ENCODE data around the gene HDAC4. TPM values are rescaled to one million over a fixed set of nuclear protein-coding genes. Genes with fewer than 3 reads are reported as not detected.
A peak's percentile ranks its signal among the peaks of the same experiment; 100 is the strongest.

Gene HDAC4
- total and polyA plus RNA-seq, 2 experiments from 2014 or later: 9.3 to 10.8 TPM

DNA sequence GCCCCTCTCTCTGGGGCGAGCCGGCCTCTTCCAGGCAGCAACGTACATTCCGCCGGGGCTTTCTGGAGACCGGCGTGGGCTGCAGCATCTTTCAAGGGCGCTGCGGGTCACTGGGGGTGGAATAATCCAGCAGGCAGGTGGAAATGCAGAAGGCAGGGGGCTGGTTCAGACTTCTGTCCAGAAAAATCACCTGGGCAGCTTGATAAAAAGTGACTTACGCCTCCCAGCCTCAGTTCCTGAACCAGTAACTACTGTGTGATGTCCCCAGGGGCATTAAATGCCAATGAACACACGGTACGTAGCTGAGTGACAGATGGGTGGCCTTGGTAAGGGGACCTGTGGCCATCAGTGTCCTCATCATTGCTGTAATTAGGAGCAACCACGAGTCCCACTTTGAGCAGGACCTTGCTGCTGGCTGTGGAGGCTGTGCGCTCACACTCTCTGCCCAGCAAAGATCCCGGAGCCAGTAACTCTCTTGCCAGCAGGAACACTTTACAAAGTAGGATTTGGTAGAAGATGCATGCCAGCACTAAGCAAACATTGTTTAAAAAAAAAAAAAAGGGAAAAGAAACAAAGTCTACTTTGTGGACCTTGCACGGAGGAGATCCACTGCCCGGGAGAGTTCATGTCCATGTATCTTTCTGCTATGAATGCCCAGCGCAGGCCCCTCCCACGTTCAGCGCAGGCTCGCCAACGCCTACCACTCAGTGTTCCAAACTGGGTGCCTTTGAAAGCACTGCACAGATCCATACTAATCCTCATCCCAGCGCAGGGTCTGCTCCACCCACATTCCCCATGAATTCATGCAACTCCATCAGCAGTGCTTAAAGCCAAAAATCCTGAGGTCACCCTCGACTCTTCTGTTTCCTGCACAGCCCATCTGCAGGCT, 177.3 kb downstream of the HDAC4 start:
- Histone ChIP-seq H3K27ac (peak overlapping the region; percentile 91), H3K9me2 (replicated peaks; ENCODE audit: insufficient read depth) (no peaks in the 10 kb centered on the region), H4K20me1 (ENCODE audit: insufficient read depth, poor library complexity, severe bottlenecking) (no peaks in the 10 kb centered on the region), H3K4me2 (peak overlapping the region; percentile 52), H3K36me3 (replicated peaks; ENCODE audit: insufficient read depth, low read depth) (no peaks in the 10 kb centered on the region), H3K4me3 (no peak overlapping the region), H3K79me2 (peaks cover 67% of the 10 kb centered on the region), H3K9me3 (ENCODE audit: low read depth) (no peaks in the 10 kb centered on the region), H3K4me1 (ENCODE audit: insufficient read depth) (peaks cover 65% of the 10 kb centered on the region), H3K27me3 (no peaks in the 10 kb centered on the region), H2AFZ (no peak overlapping the region)
- peak; percentile 55 for DNase-seq (ENCODE audit: low spot score)
- 83% methylated on average over 24 of the region's 24 CpGs for WGBS (ENCODE audit: low lambda C conversion rate, missing lambda C conversion rate)
- TF ChIP-seq EZH2 (IDR thresholded peaks at IDR 0.05; ENCODE audit: borderline replicate concordance) (no peak), EZH2phosphoT487 (IDR thresholded peaks at IDR 0.05; ENCODE audit: low read depth, severe bottlenecking, unreplicated experiment) (no peak)
- TF ChIP-seq, protein P1, sequence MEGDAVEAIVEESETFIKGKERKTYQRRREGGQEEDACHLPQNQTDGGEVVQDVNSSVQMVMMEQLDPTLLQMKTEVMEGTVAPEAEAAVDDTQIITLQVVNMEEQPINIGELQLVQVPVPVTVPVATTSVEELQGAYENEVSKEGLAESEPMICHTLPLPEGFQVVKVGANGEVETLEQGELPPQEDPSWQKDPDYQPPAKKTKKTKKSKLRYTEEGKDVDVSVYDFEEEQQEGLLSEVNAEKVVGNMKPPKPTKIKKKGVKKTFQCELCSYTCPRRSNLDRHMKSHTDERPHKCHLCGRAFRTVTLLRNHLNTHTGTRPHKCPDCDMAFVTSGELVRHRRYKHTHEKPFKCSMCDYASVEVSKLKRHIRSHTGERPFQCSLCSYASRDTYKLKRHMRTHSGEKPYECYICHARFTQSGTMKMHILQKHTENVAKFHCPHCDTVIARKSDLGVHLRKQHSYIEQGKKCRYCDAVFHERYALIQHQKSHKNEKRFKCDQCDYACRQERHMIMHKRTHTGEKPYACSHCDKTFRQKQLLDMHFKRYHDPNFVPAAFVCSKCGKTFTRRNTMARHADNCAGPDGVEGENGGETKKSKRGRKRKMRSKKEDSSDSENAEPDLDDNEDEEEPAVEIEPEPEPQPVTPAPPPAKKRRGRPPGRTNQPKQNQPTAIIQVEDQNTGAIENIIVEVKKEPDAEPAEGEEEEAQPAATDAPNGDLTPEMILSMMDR (IDR thresholded peaks at IDR 0.05; ENCODE audit: poor library complexity): no peak

DNA sequence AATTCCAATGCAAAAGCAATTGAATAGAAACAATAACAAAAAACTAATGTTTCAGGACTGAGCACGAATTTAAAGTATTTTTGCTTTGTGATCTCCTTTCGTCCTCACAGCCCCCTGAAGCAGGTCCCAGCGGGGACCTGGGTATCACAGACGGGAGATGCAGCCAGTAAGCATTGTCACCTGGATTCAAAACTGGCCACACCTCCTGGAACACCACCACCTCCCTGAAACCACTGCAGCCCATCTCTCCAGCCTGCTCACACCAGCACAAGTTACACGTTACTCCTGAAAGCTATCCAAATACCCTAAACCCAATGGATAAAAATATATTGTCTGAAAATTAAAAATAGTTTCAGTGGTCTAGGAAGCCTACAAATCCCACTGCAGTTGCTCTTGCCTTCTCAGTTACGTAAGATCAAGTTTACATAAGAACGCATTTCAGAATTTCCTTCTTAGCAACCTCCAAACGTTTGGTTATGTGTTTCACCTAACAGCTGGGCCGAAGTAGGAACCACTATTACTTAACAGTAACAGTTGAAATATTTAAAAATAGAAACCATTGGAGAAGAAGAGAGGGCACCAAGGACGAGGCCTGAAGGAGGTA, 178.0 kb downstream of the HDAC4 start:
- H3K4me3 ChIP-seq: no peak overlapping the region
- WGBS (ENCODE audit: low lambda C conversion rate, missing lambda C conversion rate): 59% methylated on average over 10 of the region's 10 CpGs
- peaks cover 63% of the 10 kb centered on the region for H3K79me2 ChIP-seq
- H3K9me2 ChIP-seq (replicated peaks; ENCODE audit: insufficient read depth): no peaks in the 10 kb centered on the region
- no peaks in the 10 kb centered on the region for H3K36me3 ChIP-seq (replicated peaks; ENCODE audit: insufficient read depth, low read depth)
- DNase-seq (ENCODE audit: low spot score): no peak
- TF ChIP-seq, protein P1 (IDR thresholded peaks at IDR 0.05; ENCODE audit: poor library complexity): no peak
- TF ChIP-seq EZH2 (IDR thresholded peaks at IDR 0.05; ENCODE audit: borderline replicate concordance): no peak
- H3K27me3 ChIP-seq: no peaks in the 10 kb centered on the region
- H4K20me1 ChIP-seq (ENCODE audit: insufficient read depth, poor library complexity, severe bottlenecking): no peaks in the 10 kb centered on the region
- peak overlapping the region; percentile 52 for H3K4me2 ChIP-seq
- H3K4me1 ChIP-seq (ENCODE audit: insufficient read depth): peaks cover 65% of the 10 kb centered on the region
- H3K27ac ChIP-seq: peak overlapping the region; percentile 91
- H3K9me3 ChIP-seq (ENCODE audit: low read depth): no peaks in the 10 kb centered on the region
- H2AFZ ChIP-seq: no peak overlapping the region

DNA sequence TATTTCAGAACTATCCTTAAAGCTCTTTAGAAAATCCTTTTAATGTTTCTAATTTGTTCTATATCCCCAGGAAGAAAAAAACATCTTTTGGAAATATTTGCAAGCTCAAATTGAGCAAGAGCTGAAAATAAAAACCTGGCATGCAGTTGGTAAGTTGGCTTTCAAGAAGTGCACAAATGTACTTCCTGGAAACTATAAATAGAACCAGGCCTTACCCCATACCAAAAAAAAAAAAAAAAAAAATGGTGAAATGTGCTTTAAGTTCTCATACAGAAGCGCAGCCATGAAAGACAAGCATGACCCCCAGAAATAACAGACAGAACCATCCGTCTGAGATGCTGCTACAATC, 178.5 kb downstream of the HDAC4 start:
- Histone ChIP-seq H3K27me3 (no peaks in the 10 kb centered on the region), H3K9me2 (replicated peaks; ENCODE audit: insufficient read depth) (no peaks in the 10 kb centered on the region), H4K20me1 (ENCODE audit: insufficient read depth, poor library complexity, severe bottlenecking) (peaks cover 2% of the 10 kb centered on the region), H2AFZ (no peak overlapping the region), H3K79me2 (peaks cover 63% of the 10 kb centered on the region), H3K36me3 (replicated peaks; ENCODE audit: insufficient read depth, low read depth) (no peaks in the 10 kb centered on the region), H3K4me2 (peak overlapping the region; percentile 47), H3K27ac (peak overlapping the region; percentile 91), H3K4me3 (no peak overlapping the region), H3K4me1 (ENCODE audit: insufficient read depth) (peaks cover 60% of the 10 kb centered on the region), H3K9me3 (ENCODE audit: low read depth) (no peaks in the 10 kb centered on the region)
- TF ChIP-seq EZH2phosphoT487 (IDR thresholded peaks at IDR 0.05; ENCODE audit: low read depth, severe bottlenecking, unreplicated experiment) (no peak), EZH2 (IDR thresholded peaks at IDR 0.05; ENCODE audit: borderline replicate concordance) (no peak)
- TF ChIP-seq, protein P1 (IDR thresholded peaks at IDR 0.05; ENCODE audit: poor library complexity): no peak
- DNase-seq (ENCODE audit: low spot score): no peak
- 70% methylated on average over 2 of the region's 2 CpGs for WGBS (ENCODE audit: low lambda C conversion rate, missing lambda C conversion rate)
